GM19023 (cell line): Measurements from ENCODE around the gene CCR9.

ENCODE experiments used
- ATAC-seq: cut with Tn5 transposase; IDR thresholded peaks from one replicate; pipeline ENCODE4 v1.9.1; 2021; ENCODE audit warnings: mild to moderate bottlenecking, moderate library complexity; ENCODE audit not compliant: unreplicated experiment

CCR9 gene

DNA sequence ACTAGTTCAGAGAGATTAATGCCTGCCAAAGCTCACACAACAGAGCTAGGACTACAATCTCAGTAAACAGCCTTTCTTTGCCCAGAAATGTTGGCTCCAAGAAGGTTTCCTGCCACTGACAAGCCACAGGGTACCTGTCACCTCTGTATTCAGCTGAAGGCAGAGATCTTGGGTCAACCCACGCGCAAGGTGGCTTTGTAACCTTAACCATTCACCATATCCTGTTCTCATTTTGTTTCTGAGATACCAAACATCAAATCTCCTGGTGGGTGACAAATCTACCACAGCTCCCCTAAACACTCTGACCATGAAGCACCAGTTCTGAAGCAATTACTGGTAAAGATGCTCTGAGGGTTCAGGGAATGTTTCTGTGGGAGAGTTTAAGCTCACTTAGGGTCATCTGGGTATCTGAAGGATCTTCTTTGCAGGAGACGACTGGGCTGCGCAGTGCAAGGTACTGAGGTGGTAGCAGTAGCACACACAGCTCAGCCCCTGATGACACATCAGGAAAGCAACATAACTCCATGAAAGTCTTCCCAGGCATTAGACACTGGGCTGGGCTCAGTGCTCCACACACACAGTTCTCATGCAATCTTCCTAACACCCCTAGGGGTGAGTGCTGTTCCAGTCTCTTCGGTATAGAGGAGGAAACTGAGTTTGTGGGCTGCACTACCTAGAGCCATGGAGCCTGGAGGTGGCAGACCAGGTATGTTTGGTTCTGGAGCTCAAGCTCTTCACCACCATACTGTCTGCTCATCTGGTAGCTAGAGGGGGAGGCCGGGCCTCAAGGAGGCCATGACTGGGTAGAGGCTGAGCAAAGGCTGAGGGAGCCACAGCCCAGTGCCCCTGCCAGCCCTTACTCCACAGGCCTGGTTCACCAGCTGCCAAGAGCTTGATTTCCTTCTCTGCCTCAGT, 64.6 kb downstream of the CCR9 start:
- no peak for ATAC-seq

DNA sequence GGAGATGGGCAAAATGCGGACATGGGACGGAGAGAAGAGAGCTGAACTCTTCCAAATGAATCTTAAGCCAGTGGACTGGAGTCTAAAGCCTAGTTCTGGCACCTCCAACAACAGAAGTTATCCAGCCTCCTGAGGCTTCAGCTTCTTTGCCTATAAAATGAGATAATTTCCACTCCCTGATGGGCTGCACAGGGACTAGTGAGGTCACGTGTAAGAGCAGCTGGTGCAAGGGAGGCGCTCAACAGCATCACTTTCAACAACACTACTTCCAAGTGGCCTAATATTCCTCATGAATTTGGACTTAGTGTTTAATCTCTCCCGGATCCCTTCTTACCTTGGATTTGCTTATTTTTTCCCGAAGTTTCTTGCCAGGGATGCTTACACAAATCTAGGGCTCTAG, 65.6 kb downstream of the CCR9 start:
- no peak for ATAC-seq

DNA sequence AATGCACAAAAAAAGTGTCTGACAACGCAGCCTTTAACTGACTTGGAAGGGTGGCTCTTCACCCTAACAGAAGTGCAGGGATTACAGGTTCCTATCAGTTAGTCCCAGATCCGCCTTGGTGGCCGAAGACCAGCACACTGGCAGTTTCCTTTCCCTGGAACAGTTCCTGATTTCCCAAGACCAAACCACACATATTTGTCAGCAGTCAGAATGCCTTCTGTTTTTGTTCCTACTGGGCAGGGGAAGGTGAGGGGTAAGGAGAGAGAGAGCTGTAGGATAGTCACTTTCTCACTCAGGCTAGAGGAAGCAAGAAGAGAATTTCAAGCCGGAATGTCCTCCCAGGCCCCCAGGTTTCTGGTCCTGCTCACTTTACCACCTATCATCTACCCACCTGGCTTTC, 66.1 kb downstream of the CCR9 start:
- ATAC-seq, result no peak
